Large intestine (tissue), 3 donors: ENCODE measurements around the gene STRBP. TPM values are rescaled to one million over a fixed set of nuclear protein-coding genes. Genes with fewer than 3 reads are reported as not detected.

Source experiments
- DNase-seq, 2 donors: peaks; one replicate each; pipeline versions ENCODE4 v3.0.0 to v3.0.0-alpha.2; 2013
- H3K27ac ChIP-seq: one replicate; pipeline ENCODE4 v1.5.1; 2013; ENCODE audit warnings: low read length
- H3K27me3 ChIP-seq: 2 replicates; pipeline ENCODE4 v1.6.1; 2013; ENCODE audit warnings: low read length; ENCODE audit not compliant: control insufficient read depth, insufficient read depth
- H3K36me3 ChIP-seq: 2 replicates; pipeline ENCODE4 v1.6.1; 2013; ENCODE audit warnings: low read length; ENCODE audit not compliant: control insufficient read depth, insufficient read depth
- H3K4me1 ChIP-seq: one replicate; pipeline ENCODE4 v1.6.1; 2013; ENCODE audit warnings: low read length; ENCODE audit not compliant: control insufficient read depth, insufficient read depth
- H3K4me3 ChIP-seq: one replicate; pipeline ENCODE4 v1.5.1; 2013; ENCODE audit warnings: low read length
- H3K9me3 ChIP-seq: one replicate; pipeline ENCODE4 v1.6.1; 2013; ENCODE audit warnings: mild to moderate bottlenecking, low read depth, low read length, moderate library complexity; ENCODE audit not compliant: control insufficient read depth
- WGBS: methylation state at CpG from one replicate; pipeline ENCODE4 v1.1.5; 2013; ENCODE audit warnings: low lambda C conversion rate; ENCODE audit not compliant: insufficient coverage; 5-methylcytosine and 5-hydroxymethylcytosine counted together
- polyA plus RNA-seq: library from polyadenylated mRNA; unstranded; fragments of 120-200 nt; gene quantifications from one replicate; pipeline ENCODE4 v1.2.1, GENCODE V29; 2013

STRBP gene
- polyA plus RNA-seq, 1 donor, result 29.1 TPM

- DNase-seq, result no peak
- peaks cover 2% of the 10 kb centered on the region for H3K36me3 ChIP-seq
- no peaks in the 10 kb centered on the region for H3K27me3 ChIP-seq
- WGBS, result no CpG with 5 or more reads among the region's 1 CpG
- no peaks in the 10 kb centered on the region for H3K9me3 ChIP-seq
- H3K4me3 ChIP-seq, result no peak overlapping the region
- H3K27ac ChIP-seq, result no peak overlapping the region
- H3K4me1 ChIP-seq, result no peaks in the 10 kb centered on the region
Observed at GRCh38 chr9:123174887-123175518, 93.4 kb downstream of the STRBP start.

- Histone ChIP-seq H3K27ac (no peak overlapping the region), H3K36me3 (peaks cover under 1% of the 10 kb centered on the region), H3K4me1 (no peaks in the 10 kb centered on the region), H3K27me3 (no peaks in the 10 kb centered on the region), H3K4me3 (no peak overlapping the region), H3K9me3 (no peaks in the 10 kb centered on the region)
- no CpG with 5 or more reads among the region's 1 CpG for WGBS
- DNase-seq, result no peak
Observed at GRCh38 chr9:123174079-123174478, 94.3 kb downstream of the STRBP start.

GRCh38 chr9:123169926-123170325 is 98.5 kb downstream of the STRBP start:
- H3K36me3 ChIP-seq, result no peaks in the 10 kb centered on the region
- DNase-seq, result no peak
- H3K4me1 ChIP-seq, result no peaks in the 10 kb centered on the region
- H3K4me3 ChIP-seq, result no peak overlapping the region
- H3K27me3 ChIP-seq, result no peaks in the 10 kb centered on the region
- no peak overlapping the region for H3K27ac ChIP-seq
- H3K9me3 ChIP-seq, result no peaks in the 10 kb centered on the region
- WGBS, result 100% methylated on average over 1 of the region's 3 CpGs

- no peaks in the 10 kb centered on the region for H3K4me1 ChIP-seq
- no peak for DNase-seq
- H3K4me3 ChIP-seq, result no peak overlapping the region
- H3K36me3 ChIP-seq, result no peaks in the 10 kb centered on the region
- H3K9me3 ChIP-seq, result no peaks in the 10 kb centered on the region
- WGBS, result no CpG with 5 or more reads among the region's 2 CpGs
- H3K27me3 ChIP-seq, result no peaks in the 10 kb centered on the region
- H3K27ac ChIP-seq, result no peak overlapping the region
Observed at GRCh38 chr9:123168586-123168985, 99.8 kb downstream of the STRBP start.

GRCh38 chr9:123167474-123167873 is 100.9 kb downstream of the STRBP start:
- H3K27me3 ChIP-seq, result no peaks in the 10 kb centered on the region
- WGBS, result 83% methylated on average over 1 of the region's 1 CpG
- no peak for DNase-seq

DNA sequence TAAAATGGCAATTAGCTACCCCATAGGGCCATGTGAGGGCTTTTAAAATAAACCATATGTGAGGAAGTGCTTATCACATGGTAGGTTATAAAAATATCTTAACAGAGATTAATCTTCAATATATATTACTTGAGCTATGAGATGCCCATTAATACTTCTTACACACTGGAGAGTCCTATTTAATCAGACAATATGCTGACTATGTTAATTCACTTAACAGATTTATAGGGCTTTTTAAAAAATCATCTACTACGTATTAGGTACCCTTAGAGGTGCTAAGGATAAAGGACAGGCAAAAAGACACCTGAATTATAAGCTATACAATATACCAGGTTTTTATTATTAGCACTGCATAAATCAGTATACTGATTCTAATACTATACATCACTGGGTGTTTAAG is 102.6 kb downstream of the STRBP start:
- 80% methylated on average over 1 of the region's 1 CpG for WGBS
- H3K4me3 ChIP-seq, result no peak overlapping the region
- DNase-seq, result no peak
- no peaks in the 10 kb centered on the region for H3K4me1 ChIP-seq
- H3K36me3 ChIP-seq, result no peaks in the 10 kb centered on the region
- H3K9me3 ChIP-seq, result no peaks in the 10 kb centered on the region
- no peak overlapping the region for H3K27ac ChIP-seq
- no peaks in the 10 kb centered on the region for H3K27me3 ChIP-seq

More at GRCh38 chr9:123167474-123167873, 100.9 kb downstream of the STRBP start:
- Histone ChIP-seq H3K36me3 (no peaks in the 10 kb centered on the region), H3K4me3 (no peak overlapping the region), H3K27ac (no peak overlapping the region), H3K9me3 (no peaks in the 10 kb centered on the region), H3K4me1 (no peaks in the 10 kb centered on the region)

DNA sequence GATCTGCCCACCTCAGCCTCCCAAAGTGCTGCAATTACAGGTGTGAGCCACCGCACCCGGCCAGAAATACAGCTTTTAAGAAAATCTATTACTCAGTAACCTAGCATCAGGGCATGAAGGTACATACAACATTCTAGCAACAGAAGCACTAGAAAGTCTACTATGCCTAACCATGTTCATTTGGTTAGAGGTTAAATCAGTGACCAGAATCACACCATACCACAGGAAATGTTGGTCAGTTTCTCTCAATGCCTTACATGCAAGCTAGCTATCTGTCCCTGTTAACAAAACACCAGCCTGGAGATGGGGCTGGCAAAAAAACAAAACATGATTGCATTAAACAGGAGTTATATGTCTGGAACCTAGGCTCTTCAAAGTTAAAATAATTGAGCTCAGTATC is 104.1 kb downstream of the STRBP start:
- H3K27me3 ChIP-seq, result no peaks in the 10 kb centered on the region
- no peaks in the 10 kb centered on the region for H3K4me1 ChIP-seq
- H3K9me3 ChIP-seq, result no peaks in the 10 kb centered on the region
- no CpG with 5 or more reads among the region's 2 CpGs for WGBS
- no peak overlapping the region for H3K27ac ChIP-seq
- H3K36me3 ChIP-seq, result no peaks in the 10 kb centered on the region
- no peak overlapping the region for H3K4me3 ChIP-seq
- no peak for DNase-seq

GRCh38 chr9:123162791-123163345 is 105.5 kb downstream of the STRBP start:
- 88% methylated on average over 2 of the region's 2 CpGs for WGBS
- no peaks in the 10 kb centered on the region for H3K27me3 ChIP-seq
- no peaks in the 10 kb centered on the region for H3K4me1 ChIP-seq

GRCh38 chr9:123162360-123162759 is 106.0 kb downstream of the STRBP start:
- Histone ChIP-seq H3K27ac (no peak overlapping the region), H3K27me3 (no peaks in the 10 kb centered on the region), H3K4me1 (no peaks in the 10 kb centered on the region), H3K36me3 (peaks cover 6% of the 10 kb centered on the region), H3K9me3 (no peaks in the 10 kb centered on the region), H3K4me3 (no peak overlapping the region)
- WGBS, result no CpG with 5 or more reads among the region's 1 CpG
- no peak for DNase-seq

More at GRCh38 chr9:123162791-123163345, 105.5 kb downstream of the STRBP start:
- H3K36me3 ChIP-seq, result peaks cover 1% of the 10 kb centered on the region
- no peaks in the 10 kb centered on the region for H3K9me3 ChIP-seq
- no peak overlapping the region for H3K4me3 ChIP-seq
- DNase-seq, result no peak
- H3K27ac ChIP-seq, result no peak overlapping the region

GRCh38 chr9:123157221-123157620 is 111.2 kb downstream of the STRBP start:
- no CpG with 5 or more reads among the region's 3 CpGs for WGBS
- H3K9me3 ChIP-seq, result no peaks in the 10 kb centered on the region

More at GRCh38 chr9:123157221-123157620, 111.2 kb downstream of the STRBP start:
- H3K4me1 ChIP-seq, result no peaks in the 10 kb centered on the region
- H3K36me3 ChIP-seq, result peaks cover 17% of the 10 kb centered on the region
- no peaks in the 10 kb centered on the region for H3K27me3 ChIP-seq
- no peak overlapping the region for H3K27ac ChIP-seq
- H3K4me3 ChIP-seq, result no peak overlapping the region
- no peak for DNase-seq
